ENCODE data around the gene NAP1L4.

DNA sequence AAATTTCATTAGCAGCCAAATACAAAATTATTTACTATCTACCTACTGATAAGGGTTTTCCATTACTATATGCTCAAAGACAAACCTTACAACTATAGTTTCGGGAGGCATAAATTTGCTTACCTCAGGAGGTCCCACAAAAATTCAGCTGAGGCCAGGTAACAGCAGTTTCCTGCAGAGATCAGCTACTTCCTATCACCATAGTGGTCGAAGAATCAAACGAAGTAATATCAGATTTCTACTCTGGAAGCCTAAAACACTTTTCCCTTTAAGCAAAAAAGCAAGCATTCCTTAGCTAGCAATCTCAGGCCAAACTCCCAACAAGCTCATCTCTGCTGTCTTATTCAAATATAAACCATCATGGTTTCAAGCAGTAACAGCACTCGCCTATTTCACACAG, 3.1 kb downstream of the NAP1L4 start:
- TF ChIP-seq, protein P1, sequence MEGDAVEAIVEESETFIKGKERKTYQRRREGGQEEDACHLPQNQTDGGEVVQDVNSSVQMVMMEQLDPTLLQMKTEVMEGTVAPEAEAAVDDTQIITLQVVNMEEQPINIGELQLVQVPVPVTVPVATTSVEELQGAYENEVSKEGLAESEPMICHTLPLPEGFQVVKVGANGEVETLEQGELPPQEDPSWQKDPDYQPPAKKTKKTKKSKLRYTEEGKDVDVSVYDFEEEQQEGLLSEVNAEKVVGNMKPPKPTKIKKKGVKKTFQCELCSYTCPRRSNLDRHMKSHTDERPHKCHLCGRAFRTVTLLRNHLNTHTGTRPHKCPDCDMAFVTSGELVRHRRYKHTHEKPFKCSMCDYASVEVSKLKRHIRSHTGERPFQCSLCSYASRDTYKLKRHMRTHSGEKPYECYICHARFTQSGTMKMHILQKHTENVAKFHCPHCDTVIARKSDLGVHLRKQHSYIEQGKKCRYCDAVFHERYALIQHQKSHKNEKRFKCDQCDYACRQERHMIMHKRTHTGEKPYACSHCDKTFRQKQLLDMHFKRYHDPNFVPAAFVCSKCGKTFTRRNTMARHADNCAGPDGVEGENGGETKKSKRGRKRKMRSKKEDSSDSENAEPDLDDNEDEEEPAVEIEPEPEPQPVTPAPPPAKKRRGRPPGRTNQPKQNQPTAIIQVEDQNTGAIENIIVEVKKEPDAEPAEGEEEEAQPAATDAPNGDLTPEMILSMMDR (IDR thresholded peaks at IDR 0.05; ENCODE audit: low read length): no peak
- TF ChIP-seq EZH2 (optimal IDR thresholded peaks at IDR 0.05; ENCODE audit: low read depth, low read length): no peak
